ENCODE measurements around the gene PRDM11. TPM values are rescaled to one million over a fixed set of nuclear protein-coding genes. Genes with fewer than 3 reads are reported as not detected.

PRDM11 gene
- total RNA-seq, 1 experiment from 2014 or later = 27.4 TPM

DNA sequence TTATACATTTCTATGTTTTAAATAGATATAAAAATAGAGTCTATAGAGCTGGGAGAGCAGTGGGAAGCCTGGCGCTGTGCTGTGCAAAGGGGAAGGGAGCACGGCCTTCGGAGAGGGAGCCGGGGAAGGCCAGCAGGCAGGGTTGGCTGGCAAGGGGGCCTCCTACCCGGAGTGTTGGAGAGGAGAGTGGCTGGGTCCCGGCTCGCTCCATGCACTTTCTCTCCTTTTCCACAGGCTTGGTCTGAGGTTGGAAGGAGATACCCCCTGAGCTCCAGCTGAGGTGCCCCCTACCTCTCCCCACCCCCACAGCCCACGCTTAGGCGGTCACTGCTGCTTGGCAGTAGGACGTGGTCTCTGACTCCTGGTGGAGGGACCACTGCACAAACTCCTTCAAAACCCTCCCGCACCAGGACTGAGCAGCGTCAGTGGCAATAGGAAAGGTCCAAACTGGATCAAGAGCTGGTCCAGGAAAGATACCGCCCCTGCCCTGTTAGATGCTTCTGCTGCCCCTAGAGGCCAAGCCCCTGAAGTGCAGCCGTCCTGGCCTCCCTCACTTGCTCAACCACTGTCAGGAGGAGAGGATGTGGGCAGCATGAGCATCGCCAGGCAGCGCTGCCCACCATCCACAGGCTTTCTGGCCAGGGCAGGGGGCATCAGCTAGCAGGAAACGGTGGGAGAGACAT lies 86.8 kb downstream of the PRDM11 start:
- in situ Hi-C loops (cut with HindIII; ENCODE audit: low pct_unique_long_range_greater_than_20kb, low sequenced_read_pairs) (no loop called here), intact Hi-C loops (cut with micrococcal nuclease; ENCODE audit: unreplicated experiment) (no loop called here)
- CTCF ChIA-PET = interaction anchor here (0.5 to 0.9 kb wide), 3 partner anchors 10 to 63 kb away, joined by 3 to 4 read pairs (median 4); no protein-coding TSS in a partner anchor
- no TSS peak for BruUV-seq (replicated peaks)
- peaks cover 6% of the 10 kb centered on the region for H3K27me3 ChIP-seq (ENCODE audit: control insufficient read depth, insufficient read depth, low read length)
- no peaks in the 10 kb centered on the region for H3K4me1 ChIP-seq (ENCODE audit: control insufficient read depth, insufficient read depth, low read length)
- peak; percentile 94 for ATAC-seq
- POLR2A ChIA-PET = no interaction called here
- no peaks in the 10 kb centered on the region for H3K9me3 ChIP-seq (ENCODE audit: control insufficient read depth, insufficient read depth, low read depth, low read length)
- no peak overlapping the region for H3K4me3 ChIP-seq (ENCODE audit: low read depth in 2 of 2, low read length in 2 of 2)
- H3K36me3 ChIP-seq (ENCODE audit: control insufficient read depth, insufficient read depth, low read length) = no peaks in the 10 kb centered on the region
- TF ChIP-seq CTCF (IDR thresholded peaks at IDR 0.05) = peak; percentile 94
- TF ChIP-seq TCF7L2 (IDR thresholded peaks at IDR 0.05; ENCODE audit: low read depth, low read length) = no peak
- H3K27ac ChIP-seq (ENCODE audit: low read length) = no peak overlapping the region
- peak; percentile 36 for DNase-seq (ENCODE audit: low read depth, low spot score)

DNA sequence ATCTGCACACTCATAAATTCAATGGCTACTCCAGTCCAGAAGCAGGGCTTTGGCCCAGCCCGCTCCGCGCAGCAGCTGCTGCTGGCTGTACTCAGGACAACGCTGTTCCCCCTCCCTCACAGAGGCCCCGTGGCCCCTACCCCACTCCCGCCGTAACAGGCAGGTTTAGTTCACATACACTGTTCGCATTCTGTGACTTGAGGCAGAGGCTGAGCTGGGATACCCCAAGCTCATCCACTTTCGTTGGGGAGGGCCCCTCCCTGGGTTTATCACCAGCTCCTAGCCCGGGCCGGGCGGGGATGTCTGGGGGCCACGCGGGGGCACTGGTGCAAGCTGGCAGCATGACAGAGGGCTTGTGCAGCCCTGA lies 87.3 kb downstream of the PRDM11 start:
- ChIA-PET POLR2A (no interaction called here), CTCF (interaction anchor here (0.5 to 0.9 kb wide), 3 partner anchors 9 to 64 kb away, joined by 3 to 4 read pairs (median 4); no protein-coding TSS in a partner anchor)
- no peaks in the 10 kb centered on the region for H3K36me3 ChIP-seq (ENCODE audit: control insufficient read depth, insufficient read depth, low read length)
- H3K27ac ChIP-seq (ENCODE audit: low read length) = no peak overlapping the region
- ATAC-seq = peak; percentile 68
- no peak for DNase-seq (ENCODE audit: low read depth, low spot score)
- no peak overlapping the region for H3K4me3 ChIP-seq (ENCODE audit: low read depth in 2 of 2, low read length in 2 of 2)
- no peaks in the 10 kb centered on the region for H3K9me3 ChIP-seq (ENCODE audit: control insufficient read depth, insufficient read depth, low read depth, low read length)
- in situ Hi-C loops (cut with HindIII; ENCODE audit: low pct_unique_long_range_greater_than_20kb, low sequenced_read_pairs) = no loop called here
- BruUV-seq (replicated peaks) = no TSS peak
- no peaks in the 10 kb centered on the region for H3K4me1 ChIP-seq (ENCODE audit: control insufficient read depth, insufficient read depth, low read length)
- H3K27me3 ChIP-seq (ENCODE audit: control insufficient read depth, insufficient read depth, low read length) = peaks cover 6% of the 10 kb centered on the region
- intact Hi-C loops (cut with micrococcal nuclease; ENCODE audit: unreplicated experiment) = no loop called here
- TF ChIP-seq CTCF (IDR thresholded peaks at IDR 0.05) (peak; percentile 66), POLR2AphosphoS5 (IDR thresholded peaks at IDR 0.05; ENCODE audit: low read depth, low read length) (no peak), TCF7L2 (IDR thresholded peaks at IDR 0.05; ENCODE audit: low read depth, low read length) (no peak)

DNA sequence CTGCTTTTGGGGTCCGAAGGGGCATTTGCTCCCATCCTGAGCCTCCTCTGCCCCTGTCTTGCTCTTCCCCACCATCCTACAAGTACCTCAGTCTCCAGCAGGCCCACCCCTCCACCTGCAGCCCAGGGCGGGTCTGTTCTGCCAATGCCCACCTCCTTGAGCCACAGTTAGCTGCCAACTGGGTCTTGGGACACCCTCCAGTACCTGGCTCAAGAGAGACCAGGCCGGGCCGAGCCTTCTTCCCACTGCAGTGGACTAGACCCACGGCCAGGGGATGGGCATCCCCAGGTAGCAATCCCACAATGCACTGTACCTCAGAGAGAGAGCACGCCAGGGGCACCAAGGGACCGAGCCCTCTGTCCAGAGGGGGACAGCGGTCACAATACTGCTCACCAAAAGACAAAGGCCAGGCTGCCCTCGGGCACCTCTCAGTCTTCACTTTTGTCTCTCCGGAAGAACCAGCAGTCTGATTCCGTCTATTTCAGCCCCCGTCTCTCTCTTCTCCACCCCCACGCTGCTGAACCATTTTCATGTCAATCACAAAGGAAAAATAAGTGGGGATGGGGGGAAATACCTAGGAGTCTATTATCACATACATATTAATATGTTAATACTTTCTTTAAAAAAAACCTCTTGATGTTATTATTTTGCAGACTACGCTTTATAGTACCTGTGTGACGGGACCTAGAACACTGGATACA lies 88.0 kb downstream of the PRDM11 start:
- no peaks in the 10 kb centered on the region for H3K36me3 ChIP-seq (ENCODE audit: control insufficient read depth, insufficient read depth, low read length)
- H3K27ac ChIP-seq (ENCODE audit: low read length) = no peak overlapping the region
- H3K4me3 ChIP-seq (ENCODE audit: low read depth in 2 of 2, low read length in 2 of 2) = no peak overlapping the region
- no peak for DNase-seq (ENCODE audit: low read depth, low spot score)
- in situ Hi-C loops (cut with HindIII; ENCODE audit: low pct_unique_long_range_greater_than_20kb, low sequenced_read_pairs) = no loop called here
- no TSS peak for BruUV-seq (replicated peaks)
- POLR2A ChIA-PET = no interaction called here
- no peak for TF ChIP-seq TCF7L2 (IDR thresholded peaks at IDR 0.05; ENCODE audit: low read depth, low read length)
- TF ChIP-seq CTCF (IDR thresholded peaks at IDR 0.05) = no peak
- no peak for TF ChIP-seq SIN3A (IDR thresholded peaks at IDR 0.05; ENCODE audit: borderline replicate concordance, insufficient read depth, low read depth, low read length)
- no peak for TF ChIP-seq REST (IDR thresholded peaks at IDR 0.05; ENCODE audit: insufficient read depth in 1 of 2, low read depth in 2 of 2, low read length in 1 of 2)
- no peak for TF ChIP-seq POLR2AphosphoS5 (IDR thresholded peaks at IDR 0.05; ENCODE audit: low read depth, low read length)
- intact Hi-C loops (cut with micrococcal nuclease; ENCODE audit: unreplicated experiment) = no loop called here
- H3K9me3 ChIP-seq (ENCODE audit: control insufficient read depth, insufficient read depth, low read depth, low read length) = no peaks in the 10 kb centered on the region
- CTCF ChIA-PET = interaction anchor here (0.7 to 0.9 kb wide), 2 partner anchors 9 to 44 kb away, joined by 3 to 4 read pairs; no protein-coding TSS in a partner anchor
- ATAC-seq = no peak
- H3K4me1 ChIP-seq (ENCODE audit: control insufficient read depth, insufficient read depth, low read length) = no peaks in the 10 kb centered on the region
- H3K27me3 ChIP-seq (ENCODE audit: control insufficient read depth, insufficient read depth, low read length) = peaks cover 10% of the 10 kb centered on the region
